Panc1 (cell line): ENCODE results near the gene EHBP1. TPM values are rescaled to one million over a fixed set of nuclear protein-coding genes. Genes with fewer than 3 reads are reported as not detected.

ENCODE experiments used
- ATAC-seq: fragments of 200-7000 bp; cut with Tn5 transposase; 2 replicates; pipeline ENCODE4 v1.9.1; 2020; ENCODE audit warnings: mild to moderate bottlenecking, moderate library complexity
- BruUV-seq: library from RNA; stranded (reverse); fragments of 400-500 nt; replicated peaks from 2 replicates; lab custom pipeline; 2021; lab: Mats Ljungman, UMichigan
- CTCF ChIA-PET: fragments of 300-600 bp; sonication (Branson Sonifier 250); formaldehyde crosslinking; loops from one replicate; lab custom pipeline; 2022; ENCODE audit warnings: antibody characterized with exemption; lab: Charles Lee
- POLR2A ChIA-PET: fragments of 300-600 bp; sonication (Branson Sonifier 250); formaldehyde crosslinking; loops from one replicate; lab custom pipeline; 2022; ENCODE audit warnings: antibody characterized with exemption; lab: Charles Lee
- DNase-seq: peaks from one replicate; pipeline ENCODE4 v3.0.0-alpha.2; 2010; ENCODE audit warnings: low read depth, low spot score
- H3K27ac ChIP-seq: 2 replicates; pipeline ENCODE4 v1.5.1; 2011; ENCODE audit warnings: mild to moderate bottlenecking, low read length, inconsistent platforms
- H3K27me3 ChIP-seq: fragments of 200-500 bp; sonication (Bioruptor generic); 2 replicates; pipeline ENCODE4 v1.6.0; 2014; ENCODE audit warnings: low read length, inconsistent platforms; ENCODE audit not compliant: control insufficient read depth, insufficient read depth
- H3K36me3 ChIP-seq: fragments of 200-500 bp; sonication (Bioruptor generic); 2 replicates; pipeline ENCODE4 v1.5.1; 2014; ENCODE audit warnings: inconsistent platforms, mild to moderate bottlenecking, low read length, moderate library complexity; ENCODE audit not compliant: control insufficient read depth, insufficient read depth
- H3K4me1 ChIP-seq: 2 replicates; pipeline ENCODE4 v1.5.1; 2011; ENCODE audit warnings: inconsistent platforms, mild to moderate bottlenecking, low read length, moderate library complexity; ENCODE audit not compliant: control insufficient read depth, insufficient read depth
- H3K4me3 ChIP-seq, 2 experiments: 2 replicates each; pipeline ENCODE4 v1.5.1; 2011 to 2012; ENCODE audit warnings: low read depth in 2 of 2, low read length in 2 of 2, mild to moderate bottlenecking in 2 of 2, inconsistent platforms in 1 of 2, moderate library complexity in 1 of 2
- H3K9me3 ChIP-seq: fragments of 200-500 bp; sonication (Bioruptor generic); 2 replicates; pipeline ENCODE4 v1.5.1; 2014; ENCODE audit warnings: low read depth, mild to moderate bottlenecking, inconsistent platforms, low read length, moderate library complexity; ENCODE audit not compliant: control insufficient read depth, insufficient read depth
- POLR2AphosphoS5 ChIP-seq: IDR thresholded peaks from 2 replicates; pipeline ENCODE4 v1.6.1; 2012; ENCODE audit warnings: mild to moderate bottlenecking, low read depth, low read length, moderate library complexity
- REST ChIP-seq, 2 experiments: IDR thresholded peaks; 2 replicates each; pipeline ENCODE4 v1.6.1; 2011 to 2012; ENCODE audit warnings: low read depth in 2 of 2, control low read depth in 1 of 2, low read length in 1 of 2, mild to moderate bottlenecking in 1 of 2, moderate library complexity in 1 of 2; ENCODE audit not compliant: insufficient read depth in 1 of 2
- SIN3A ChIP-seq: IDR thresholded peaks from 2 replicates; pipeline ENCODE4 v1.6.1; 2012; ENCODE audit warnings: low read depth, mild to moderate bottlenecking, low read length, moderate library complexity, borderline replicate concordance; ENCODE audit not compliant: insufficient read depth
- TCF7L2 ChIP-seq: IDR thresholded peaks from 2 replicates; pipeline ENCODE4 v1.6.1; 2011; ENCODE audit warnings: mild to moderate bottlenecking, low read depth, low read length, inconsistent platforms
- in situ Hi-C: cut with HindIII; loops from 2 replicates; pipeline ENCODE4 v1.10.0; 2016; ENCODE audit warnings: low sequenced_read_pairs, low pct_unique_long_range_greater_than_20kb
- intact Hi-C: fragments of 100-400 bp; cut with micrococcal nuclease; formaldehyde crosslinking; loops from one replicate; pipeline ENCODE4 v1.10.0; 2022; ENCODE audit not compliant: unreplicated experiment
- total RNA-seq: library from RNA; stranded (reverse); gene quantifications from one replicate; pipeline ENCODE4 v1.2.1, GENCODE V29; 2021; ENCODE audit not compliant: unreplicated experiment
- TF ChIP-seq, protein P1 (sequence below): fragments of 450-650 bp; IDR thresholded peaks from 2 replicates; pipeline ENCODE4 v1.5.1; 2017; ENCODE audit warnings: mild to moderate bottlenecking

Gene EHBP1
- total RNA-seq, 1 experiment from 2014 or later: 46.1 TPM

GRCh38 chr2:62731275-62731674 is 25.8 kb downstream of the EHBP1 start:
- Histone ChIP-seq H3K27ac (no peak overlapping the region), H3K4me3 (no peak overlapping the region), H3K9me3 (peaks cover 15% of the 10 kb centered on the region; the same call in 1 of the 2 replicates), H3K36me3 (no peaks in the 10 kb centered on the region), H3K27me3 (no peaks in the 10 kb centered on the region), H3K4me1 (peaks cover 14% of the 10 kb centered on the region; the same call in 1 of the 2 replicates)
- intact Hi-C loops: no loop called here
- no TSS peak for BruUV-seq
- DNase-seq: no peak
- no peak for ATAC-seq
- TF ChIP-seq, protein P1, sequence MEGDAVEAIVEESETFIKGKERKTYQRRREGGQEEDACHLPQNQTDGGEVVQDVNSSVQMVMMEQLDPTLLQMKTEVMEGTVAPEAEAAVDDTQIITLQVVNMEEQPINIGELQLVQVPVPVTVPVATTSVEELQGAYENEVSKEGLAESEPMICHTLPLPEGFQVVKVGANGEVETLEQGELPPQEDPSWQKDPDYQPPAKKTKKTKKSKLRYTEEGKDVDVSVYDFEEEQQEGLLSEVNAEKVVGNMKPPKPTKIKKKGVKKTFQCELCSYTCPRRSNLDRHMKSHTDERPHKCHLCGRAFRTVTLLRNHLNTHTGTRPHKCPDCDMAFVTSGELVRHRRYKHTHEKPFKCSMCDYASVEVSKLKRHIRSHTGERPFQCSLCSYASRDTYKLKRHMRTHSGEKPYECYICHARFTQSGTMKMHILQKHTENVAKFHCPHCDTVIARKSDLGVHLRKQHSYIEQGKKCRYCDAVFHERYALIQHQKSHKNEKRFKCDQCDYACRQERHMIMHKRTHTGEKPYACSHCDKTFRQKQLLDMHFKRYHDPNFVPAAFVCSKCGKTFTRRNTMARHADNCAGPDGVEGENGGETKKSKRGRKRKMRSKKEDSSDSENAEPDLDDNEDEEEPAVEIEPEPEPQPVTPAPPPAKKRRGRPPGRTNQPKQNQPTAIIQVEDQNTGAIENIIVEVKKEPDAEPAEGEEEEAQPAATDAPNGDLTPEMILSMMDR: no peak
- TF ChIP-seq SIN3A (no peak), REST (IDR thresholded peaks at IDR 0.05; ENCODE audit: insufficient read depth in 1 of 2, low read depth in 2 of 2, low read length in 1 of 2) (no peak), TCF7L2 (no peak), POLR2AphosphoS5 (no peak)
- CTCF ChIA-PET: no interaction called here
- in situ Hi-C loops: no loop called here
- POLR2A ChIA-PET: no interaction called here

DNA sequence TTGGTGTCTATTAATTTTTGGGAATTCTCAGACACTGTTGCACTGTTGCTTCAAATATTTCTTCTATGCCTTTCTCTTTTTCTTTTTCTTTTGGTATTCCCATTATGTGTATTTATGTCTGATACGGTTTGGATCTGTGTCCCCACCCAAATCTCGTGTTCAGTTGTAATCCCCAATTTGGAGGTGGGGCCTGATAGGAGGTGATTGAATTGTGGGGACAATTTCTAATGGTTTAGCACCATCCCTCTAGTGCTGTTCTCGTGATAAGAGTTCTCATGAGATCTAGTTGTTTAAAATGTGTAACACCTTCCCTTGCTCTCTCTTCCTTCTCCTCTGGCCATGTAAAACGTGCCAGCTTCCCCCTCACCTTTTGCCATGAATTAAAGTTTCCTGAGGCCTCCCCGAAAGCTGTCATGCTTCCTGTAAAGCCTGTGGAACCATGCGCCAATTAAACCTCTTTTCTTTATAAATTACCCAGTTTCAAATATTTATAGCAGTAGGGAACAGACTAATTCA is 26.8 kb downstream of the EHBP1 start:
- Histone ChIP-seq H3K4me3 (no peak overlapping the region), H3K4me1 (peaks cover 14% of the 10 kb centered on the region; the same call in 1 of the 2 replicates), H3K27me3 (no peaks in the 10 kb centered on the region), H3K27ac (no peak overlapping the region), H3K9me3 (peaks cover 15% of the 10 kb centered on the region; the same call in 1 of the 2 replicates), H3K36me3 (no peaks in the 10 kb centered on the region)
- ChIA-PET CTCF (no interaction called here), POLR2A (no interaction called here)
- TF ChIP-seq SIN3A (no peak), TCF7L2 (no peak), POLR2AphosphoS5 (no peak), REST (IDR thresholded peaks at IDR 0.05; ENCODE audit: insufficient read depth in 1 of 2, low read depth in 2 of 2, low read length in 1 of 2) (no peak)
- TF ChIP-seq, protein P1: no peak
- in situ Hi-C loops: no loop called here
- no peak for DNase-seq
- no peak for ATAC-seq
- intact Hi-C loops: no loop called here
- BruUV-seq: no TSS peak
